Activated CD4-positive, alpha-beta memory T cell treated with anti-CD3 and anti-CD28 coated beads for 36 hours (primary cell): ENCODE data around the gene ZNF112. TPM values are rescaled to one million over a fixed set of nuclear protein-coding genes. Genes with fewer than 3 reads are reported as not detected.
A peak's percentile ranks its signal among the peaks of the same experiment; 100 is the strongest.

Experiments used
- CTCF ChIA-PET: fragments of 350-600 bp; sonication (Branson Sonifier 250); formaldehyde crosslinking; loops from one replicate; lab custom pipeline; 2021; ENCODE audit warnings: antibody characterized with exemption, inconsistent platforms; lab: Charles Lee
- POLR2A ChIA-PET: fragments of 350-600 bp; sonication (Branson Sonifier 250); formaldehyde crosslinking; loops from one replicate; lab custom pipeline; 2021; ENCODE audit warnings: antibody characterized with exemption; lab: Charles Lee
- DNase-seq: peaks from one replicate; pipeline ENCODE4 v3.0.0-alpha.2; 2020
- H3K27ac Mint-ChIP-seq: one replicate; pipeline ENCODE4 v1.8.0; 2021; ENCODE audit warnings: mixed read lengths
- H3K27me3 Mint-ChIP-seq: one replicate; pipeline ENCODE4 v1.8.0; 2021; ENCODE audit warnings: mixed read lengths
- H3K36me3 Mint-ChIP-seq: one replicate; pipeline ENCODE4 v1.8.0; 2021; ENCODE audit warnings: mixed read lengths
- H3K4me1 Mint-ChIP-seq: one replicate; pipeline ENCODE4 v1.8.0; 2021; ENCODE audit warnings: low read depth, mixed read lengths
- H3K4me3 Mint-ChIP-seq: one replicate; pipeline ENCODE4 v1.8.0; 2021; ENCODE audit warnings: mild to moderate bottlenecking, mixed read lengths
- H3K9me3 Mint-ChIP-seq: one replicate; pipeline ENCODE4 v1.8.0; 2021; ENCODE audit warnings: mixed read lengths
- intact Hi-C: fragments of 100-400 bp; cut with micrococcal nuclease; formaldehyde crosslinking; loops from one replicate; pipeline ENCODE4 v1.15.1; 2023
- total RNA-seq, 2 experiments: library from RNA; stranded (reverse); gene quantifications; one replicate each; pipeline ENCODE4 v1.2.3, GENCODE V29; 2021

ZNF112 gene
- total RNA-seq, 2 experiments from 2014 or later = 0.15 TPM; not detected in 1

DNA sequence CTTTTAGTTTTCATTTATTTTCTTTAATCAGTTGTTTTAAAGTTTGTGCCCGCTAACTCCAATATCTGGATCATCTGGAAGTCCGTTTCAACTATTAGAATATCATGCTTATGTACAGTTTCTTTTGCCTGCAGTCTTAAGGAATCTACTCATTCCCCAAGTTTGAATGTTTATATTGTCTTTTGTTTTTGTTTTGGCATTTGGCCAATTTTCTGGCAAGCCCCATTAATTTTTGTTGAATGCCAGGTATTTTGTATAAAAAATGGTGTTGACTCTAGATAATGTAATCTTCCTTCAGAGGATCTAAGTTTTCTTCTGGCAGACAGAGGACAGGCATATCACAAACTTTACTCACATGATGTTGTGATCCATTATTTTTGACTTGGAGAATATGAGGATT lies 40.6 kb downstream of the ZNF112 start:
- intact Hi-C loops = no loop called here
- ChIA-PET POLR2A (no interaction called here), CTCF (no interaction called here)
- no peak for DNase-seq
- no peak overlapping the region for H3K4me3 Mint-ChIP-seq
- H3K27ac Mint-ChIP-seq = no peak overlapping the region
- H3K9me3 Mint-ChIP-seq = peaks cover 28% of the 10 kb centered on the region
- H3K36me3 Mint-ChIP-seq = peaks cover 9% of the 10 kb centered on the region
- H3K4me1 Mint-ChIP-seq = no peaks in the 10 kb centered on the region
- H3K27me3 Mint-ChIP-seq = peaks cover 8% of the 10 kb centered on the region

DNA sequence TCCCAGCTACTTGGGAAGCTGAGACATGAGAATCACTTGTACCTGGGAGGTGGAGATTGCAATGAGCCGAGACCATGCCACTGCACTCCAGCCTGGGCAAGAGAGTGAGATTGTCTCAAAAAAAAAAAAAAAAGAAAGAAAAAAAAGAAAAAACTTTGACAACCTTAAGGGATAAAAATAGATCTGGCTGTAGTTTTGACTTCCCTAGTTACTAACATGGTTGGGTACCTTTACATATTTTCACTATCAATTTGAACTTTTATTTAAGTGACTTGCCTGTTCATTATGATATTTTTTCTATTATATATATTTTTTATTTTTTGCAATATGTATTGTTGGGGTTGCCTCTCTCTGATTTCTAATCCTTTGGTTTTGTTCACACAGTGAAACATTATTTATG lies 43.2 kb downstream of the ZNF112 start:
- no peak for DNase-seq
- peaks cover 13% of the 10 kb centered on the region for H3K27me3 Mint-ChIP-seq
- ChIA-PET POLR2A (no interaction called here), CTCF (interaction anchor here (1.5 kb wide), 1 partner anchor 12 kb away, joined by 3 read pairs; no protein-coding TSS in a partner anchor)
- no peak overlapping the region for H3K4me3 Mint-ChIP-seq
- H3K4me1 Mint-ChIP-seq = no peaks in the 10 kb centered on the region
- intact Hi-C loops = no loop called here
- H3K9me3 Mint-ChIP-seq = peaks cover 18% of the 10 kb centered on the region
- H3K27ac Mint-ChIP-seq = no peak overlapping the region
- H3K36me3 Mint-ChIP-seq = peaks cover 11% of the 10 kb centered on the region

DNA sequence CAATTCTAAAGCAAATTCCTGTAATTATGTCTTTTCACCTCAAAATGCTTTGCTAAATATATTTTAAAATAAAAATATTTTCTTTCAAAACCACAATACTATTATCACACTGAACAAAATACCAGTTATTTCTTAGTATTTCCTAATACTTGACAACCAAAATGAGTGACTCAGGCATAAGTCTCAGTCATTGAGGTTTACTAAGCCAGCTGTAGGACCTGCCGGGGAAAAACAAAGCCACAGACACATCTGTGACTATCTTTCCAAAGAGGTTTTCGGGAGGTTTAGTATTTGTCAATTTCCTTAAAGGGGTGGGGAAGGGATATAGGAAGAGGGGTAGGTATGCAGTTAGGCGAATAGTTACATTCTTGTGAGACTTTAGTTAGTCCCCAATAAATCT lies 48.5 kb downstream of the ZNF112 start:
- peaks cover 5% of the 10 kb centered on the region for H3K27me3 Mint-ChIP-seq
- ChIA-PET POLR2A (no interaction called here), CTCF (no interaction called here)
- peaks cover 15% of the 10 kb centered on the region for H3K4me1 Mint-ChIP-seq
- H3K36me3 Mint-ChIP-seq = peaks cover 6% of the 10 kb centered on the region
- H3K9me3 Mint-ChIP-seq = peaks cover 21% of the 10 kb centered on the region
- no peak overlapping the region for H3K27ac Mint-ChIP-seq
- no peak for DNase-seq
- intact Hi-C loops = loop anchor here (10.0 kb wide), 1 partner anchor 197 kb away; the partner anchor contains the start of gene ZNF180
- no peak overlapping the region for H3K4me3 Mint-ChIP-seq

DNA sequence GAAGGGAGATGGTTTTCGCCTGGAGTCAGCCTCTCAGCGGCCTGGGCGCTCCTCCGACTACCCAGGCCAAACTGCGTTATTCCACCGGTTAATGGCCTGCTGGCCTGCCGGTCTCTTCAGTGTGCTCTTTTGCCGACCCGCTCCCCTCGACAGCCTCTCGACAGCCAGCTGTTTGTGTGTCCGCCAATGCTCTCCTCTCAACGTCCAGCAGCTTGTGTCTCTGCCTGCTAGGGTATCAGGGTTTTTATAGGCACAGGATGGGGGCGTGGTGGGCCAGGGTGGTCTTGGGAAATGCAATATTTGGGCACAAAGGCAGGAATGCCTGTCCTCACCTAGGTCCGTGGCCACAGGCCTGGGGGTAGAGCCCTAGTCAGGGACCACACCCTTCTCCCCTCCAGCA lies 50.2 kb downstream of the ZNF112 start:
- POLR2A ChIA-PET = no interaction called here
- Mint-ChIP-seq H3K4me3 (no peak overlapping the region), H3K36me3 (peaks cover 13% of the 10 kb centered on the region), H3K4me1 (peaks cover 15% of the 10 kb centered on the region), H3K27me3 (peaks cover 5% of the 10 kb centered on the region), H3K9me3 (peaks cover 19% of the 10 kb centered on the region), H3K27ac (no peak overlapping the region)
- CTCF ChIA-PET = no interaction called here
- intact Hi-C loops = loop anchor here (10.0 kb wide), 1 partner anchor 199 kb away; the partner anchor contains the start of gene ZNF180
- no peak for DNase-seq

DNA sequence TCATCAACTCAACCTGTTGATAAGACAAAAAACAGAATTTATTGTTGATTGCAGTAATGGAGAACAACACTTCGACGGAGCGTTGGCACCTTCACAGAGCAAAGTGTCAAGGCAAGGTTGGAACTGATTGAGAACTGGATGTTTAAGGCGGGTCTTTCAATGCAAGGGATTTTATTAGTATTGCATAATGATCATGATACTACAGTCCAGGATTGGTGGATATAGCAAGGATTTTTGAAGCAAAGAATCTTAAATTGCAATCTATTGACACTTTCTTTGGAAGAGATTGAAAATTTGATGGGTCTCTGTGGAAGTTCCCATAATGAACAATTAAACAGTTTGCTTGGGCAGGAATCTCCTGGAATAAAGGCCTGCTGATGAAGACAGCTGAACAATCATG lies 51.0 kb downstream of the ZNF112 start:
- POLR2A ChIA-PET = interaction anchor here (1.8 kb wide), 1 partner anchor 93 kb away, joined by 5 read pairs; the partner anchor contains the start of gene ZNF227

DNA sequence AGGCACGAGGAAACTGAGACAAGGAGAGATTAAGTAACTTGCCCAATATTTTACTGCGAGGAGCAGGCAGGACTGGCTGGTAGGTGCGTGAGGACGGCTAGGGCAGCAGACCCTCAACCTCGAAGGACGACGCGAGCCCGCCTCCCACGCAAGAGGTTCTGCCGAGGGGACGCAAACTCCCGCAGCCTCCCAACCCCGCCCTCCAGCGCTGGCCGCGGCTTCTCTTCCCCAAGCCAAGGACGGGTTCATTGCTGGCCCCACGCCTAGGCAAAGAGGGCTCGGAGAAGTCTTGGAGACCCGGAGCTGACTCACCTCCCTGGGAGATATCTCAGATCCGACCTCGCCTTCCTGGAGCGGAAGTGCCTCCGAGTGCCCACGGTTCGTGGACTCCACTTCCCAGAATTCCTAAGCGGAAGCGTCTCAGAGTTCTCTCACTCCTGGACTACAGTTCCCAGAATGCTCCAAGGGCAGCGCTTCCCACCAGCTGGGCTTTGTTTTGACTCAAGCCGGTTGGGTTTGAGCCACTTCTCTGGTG lies 51.8 kb downstream of the ZNF112 start, which contains the start of gene ZNF235:
Gene ZNF235 (minus strand): TSS at position 367 of the 535 bp plus-strand sequence. CDS start 1,621 bp downstream, outside the sequence.
- Mint-ChIP-seq H3K4me1 (peaks cover 15% of the 10 kb centered on the region), H3K4me3 (peak within 1 kb of the TSS; percentile 83), H3K36me3 (peaks cover 24% of the 10 kb centered on the region), H3K27me3 (no peaks in the 10 kb centered on the region), H3K27ac (peak within 1 kb of the TSS; percentile 18), H3K9me3 (peaks cover 16% of the 10 kb centered on the region)
- DNase-seq = peak; percentile 87
- POLR2A ChIA-PET = interaction anchor here (1.1 to 1.8 kb wide), 2 partner anchors 92 to 140 kb away, joined by 5 read pairs; partner anchors contain the start of genes ZNF226 and ZNF227
- CTCF ChIA-PET = no interaction called here
- intact Hi-C loops = loop anchor here (1.0 to 10.0 kb wide), 5 partner anchors 92 to 209 kb away; partner anchors contain the start of genes ZNF180, ZNF225, ZNF226 and ZNF227

More for the DNA sequence above, 51.0 kb downstream of the ZNF112 start:
- intact Hi-C loops = loop anchor here (10.0 kb wide), 1 partner anchor 199 kb away; the partner anchor contains the start of gene ZNF180
- Mint-ChIP-seq H3K36me3 (peaks cover 17% of the 10 kb centered on the region), H3K4me3 (no peak overlapping the region), H3K27ac (no peak overlapping the region), H3K4me1 (peaks cover 15% of the 10 kb centered on the region), H3K27me3 (peaks cover 3% of the 10 kb centered on the region), H3K9me3 (peaks cover 20% of the 10 kb centered on the region)
- no peak for DNase-seq
- CTCF ChIA-PET = no interaction called here

DNA sequence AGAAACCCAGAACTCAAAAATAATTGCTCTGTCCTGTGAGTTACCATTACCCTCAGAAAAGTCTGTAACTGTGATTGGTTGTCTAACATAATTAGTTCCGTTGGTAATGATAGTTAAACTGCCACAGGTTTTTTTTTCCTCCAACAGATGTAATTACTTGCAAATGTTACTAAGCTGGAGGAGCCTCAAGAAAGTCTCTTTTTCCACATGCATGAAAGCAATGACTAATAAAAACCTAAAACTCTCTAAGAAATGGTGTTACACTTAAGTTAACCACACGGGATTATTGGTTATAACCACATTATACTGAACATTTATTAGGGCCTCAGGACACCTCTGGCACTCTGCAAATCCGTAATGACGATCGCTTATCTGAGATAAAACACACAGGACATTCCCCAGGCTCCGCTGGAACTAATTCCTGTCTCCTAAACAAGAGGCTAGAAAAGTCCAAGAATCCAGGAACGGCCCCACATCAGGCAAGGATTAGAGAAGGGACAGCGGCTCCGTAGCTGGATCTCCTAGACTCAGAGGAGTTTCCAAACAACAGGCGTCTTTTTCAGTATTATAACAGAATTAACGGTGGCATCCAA lies 52.4 kb downstream of the ZNF112 start:
- POLR2A ChIA-PET = interaction anchor here (1.1 to 1.8 kb wide), 2 partner anchors 92 to 139 kb away, joined by 5 read pairs; partner anchors contain the start of genes ZNF226 and ZNF227
- CTCF ChIA-PET = no interaction called here
- Mint-ChIP-seq H3K4me1 (peaks cover 15% of the 10 kb centered on the region), H3K27ac (peak overlapping the region; percentile 18), H3K36me3 (peaks cover 30% of the 10 kb centered on the region), H3K27me3 (no peaks in the 10 kb centered on the region), H3K4me3 (peak overlapping the region; percentile 83), H3K9me3 (peaks cover 21% of the 10 kb centered on the region)
- DNase-seq = peak; percentile 9
- intact Hi-C loops = loop anchor here (1.0 to 10.0 kb wide), 5 partner anchors 92 to 209 kb away; partner anchors contain the start of genes ZNF180, ZNF225, ZNF226 and ZNF227

DNA sequence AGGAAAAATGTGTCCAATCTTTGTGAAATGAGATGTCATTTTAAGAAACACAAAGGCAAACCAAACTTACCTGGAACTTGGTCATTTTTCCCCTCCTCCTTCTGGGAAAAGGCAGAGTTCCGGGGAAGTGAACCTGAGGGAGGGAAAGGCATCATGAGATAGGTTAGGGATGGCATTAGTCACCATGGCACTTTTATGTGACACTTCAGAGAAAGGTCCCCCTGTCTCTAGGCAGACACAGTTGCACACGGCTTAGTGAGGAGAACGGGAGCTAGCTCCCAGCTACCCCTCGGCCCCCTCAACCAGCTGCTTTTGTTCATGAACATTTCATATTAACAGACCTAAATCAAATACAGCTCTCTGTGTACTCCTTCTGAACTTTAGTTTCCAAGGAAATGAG lies 53.2 kb downstream of the ZNF112 start:
- no peak for DNase-seq
- Mint-ChIP-seq H3K4me3 (no peak overlapping the region), H3K36me3 (peaks cover 34% of the 10 kb centered on the region), H3K4me1 (peaks cover 15% of the 10 kb centered on the region), H3K9me3 (peaks cover 21% of the 10 kb centered on the region), H3K27me3 (no peaks in the 10 kb centered on the region), H3K27ac (no peak overlapping the region)
- intact Hi-C loops = loop anchor here (10.0 kb wide), 1 partner anchor 201 kb away; the partner anchor contains the start of gene ZNF180
- ChIA-PET POLR2A (no interaction called here), CTCF (no interaction called here)

DNA sequence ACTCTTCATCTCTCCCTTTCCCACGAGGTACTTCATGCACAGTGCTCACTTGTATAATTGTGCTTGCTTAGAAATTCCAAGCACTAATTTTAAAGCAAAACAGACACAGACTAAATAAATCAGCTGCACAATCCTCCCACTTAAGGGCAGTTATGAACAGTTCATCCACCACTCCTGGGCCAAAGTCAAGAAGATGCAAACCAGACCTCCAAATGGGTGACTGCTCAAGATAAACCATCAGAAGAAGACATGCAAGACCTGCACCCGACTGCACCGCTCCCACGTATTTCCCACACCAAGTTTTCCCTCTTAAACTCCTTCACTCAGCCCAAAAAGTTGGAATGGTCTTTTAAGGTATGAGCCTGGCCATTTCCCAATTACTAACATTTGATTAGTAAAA lies 71.5 kb downstream of the ZNF112 start:
- no peak overlapping the region for H3K27ac Mint-ChIP-seq
- no peak for DNase-seq
- ChIA-PET CTCF (no interaction called here), POLR2A (no interaction called here)
- H3K36me3 Mint-ChIP-seq = peaks cover 61% of the 10 kb centered on the region
- intact Hi-C loops = no loop called here
- H3K9me3 Mint-ChIP-seq = peaks cover 89% of the 10 kb centered on the region
- H3K4me3 Mint-ChIP-seq = no peak overlapping the region
- no peaks in the 10 kb centered on the region for H3K27me3 Mint-ChIP-seq
- no peaks in the 10 kb centered on the region for H3K4me1 Mint-ChIP-seq

DNA sequence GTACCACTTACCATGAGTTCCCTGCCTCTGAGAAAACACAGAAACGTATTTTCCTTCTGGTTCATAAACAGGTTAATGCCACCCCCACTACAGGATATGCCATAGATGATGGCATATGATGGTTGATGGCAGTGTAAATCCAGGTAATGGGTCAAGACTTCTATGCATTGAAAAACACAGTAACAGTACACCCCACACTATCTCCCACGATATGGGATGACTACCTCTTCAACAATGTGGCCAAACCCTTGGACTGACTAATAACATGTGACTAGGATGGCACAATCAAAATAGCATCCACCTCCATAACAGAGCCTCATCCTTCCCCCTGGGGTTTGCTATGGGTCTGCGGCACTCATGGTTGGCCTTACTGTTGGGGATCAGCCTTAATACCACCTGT lies 73.6 kb downstream of the ZNF112 start:
- DNase-seq = no peak
- Mint-ChIP-seq H3K27ac (no peak overlapping the region), H3K27me3 (no peaks in the 10 kb centered on the region), H3K4me1 (no peaks in the 10 kb centered on the region), H3K36me3 (peaks cover 54% of the 10 kb centered on the region), H3K4me3 (no peak overlapping the region), H3K9me3 (peaks cover 86% of the 10 kb centered on the region)
- ChIA-PET POLR2A (no interaction called here), CTCF (no interaction called here)
- intact Hi-C loops = no loop called here

DNA sequence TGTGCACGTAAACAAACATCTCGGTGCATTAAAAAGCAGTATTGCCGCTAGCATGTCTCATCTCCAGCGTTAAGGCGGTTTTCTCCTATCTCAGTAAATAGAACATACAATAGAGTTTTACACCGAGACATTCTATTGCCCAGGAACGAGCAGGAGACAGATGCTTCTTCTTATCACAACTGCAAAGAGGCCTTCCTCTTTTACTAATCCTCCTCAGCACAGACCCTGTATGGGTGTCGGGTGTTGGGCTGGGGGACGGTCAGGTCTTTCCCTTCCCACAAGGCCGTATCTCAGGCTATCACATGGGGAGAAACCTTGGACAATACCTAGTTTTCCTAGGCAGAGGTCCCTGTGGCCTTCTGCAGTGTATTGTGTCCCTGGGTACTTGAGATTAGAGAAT lies 75.6 kb downstream of the ZNF112 start:
- Mint-ChIP-seq H3K9me3 (peaks cover 77% of the 10 kb centered on the region), H3K4me3 (no peak overlapping the region), H3K36me3 (peaks cover 49% of the 10 kb centered on the region), H3K27me3 (no peaks in the 10 kb centered on the region), H3K27ac (no peak overlapping the region), H3K4me1 (no peaks in the 10 kb centered on the region)
- ChIA-PET CTCF (no interaction called here), POLR2A (no interaction called here)
- no peak for DNase-seq
- intact Hi-C loops = no loop called here

DNA sequence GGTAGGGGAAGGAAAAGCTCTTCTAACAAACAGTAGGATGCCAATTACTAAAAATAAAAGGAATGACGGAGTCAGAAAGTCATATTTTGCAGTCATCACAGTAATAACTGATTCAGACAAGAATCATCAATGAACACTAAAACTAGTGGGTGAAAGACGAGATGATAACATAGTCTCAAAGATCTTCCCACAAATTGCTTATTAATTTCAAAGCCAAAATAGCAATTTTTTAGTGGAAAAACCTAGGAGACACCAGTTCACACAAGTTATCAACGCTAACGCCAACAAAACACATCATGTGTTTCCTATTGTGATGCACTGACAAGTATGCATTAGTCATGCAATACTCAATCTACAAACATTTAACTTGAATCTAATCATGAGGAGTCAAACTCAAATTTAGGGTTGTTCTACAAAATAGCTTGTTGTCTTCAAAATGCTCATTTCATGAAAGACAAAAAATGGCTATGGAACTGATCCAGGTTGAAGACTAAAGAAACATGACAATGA lies 78.2 kb downstream of the ZNF112 start:
- ChIA-PET CTCF (no interaction called here), POLR2A (no interaction called here)
- Mint-ChIP-seq H3K9me3 (peaks cover 76% of the 10 kb centered on the region), H3K4me3 (no peak overlapping the region), H3K27ac (no peak overlapping the region), H3K27me3 (no peaks in the 10 kb centered on the region), H3K4me1 (no peaks in the 10 kb centered on the region), H3K36me3 (peaks cover 57% of the 10 kb centered on the region)
- intact Hi-C loops = no loop called here
- no peak for DNase-seq
